Adrenal gland (tissue), 5 donors: ENCODE data around the gene PARD3B.

Source experiments
- CTCF ChIP-seq, 6 experiments: fragments of 450-650 bp in 4 of 6; fragments of 200-600 bp in 2 of 6; sonication (generic) in 1 of 6; IDR thresholded peaks; 1 replicate in 5 of 6; 2 replicates in 1 of 6; pipeline versions ENCODE4 v1.5.1 to v1.8.0; 2016 to 2021; ENCODE audit warnings: antibody characterized with exemption in 6 of 6, mild to moderate bottlenecking in 2 of 6, moderate library complexity in 1 of 6
- POLR2A ChIP-seq, 2 donors: fragments of 450-650 bp; IDR thresholded peaks; one replicate each; pipeline ENCODE4 v1.6.1; 2017; ENCODE audit warnings: antibody characterized with exemption in 2 of 2, mild to moderate bottlenecking in 2 of 2, moderate library complexity in 1 of 2
- donor health status: DM: no; HTN: no; CAD: no.

GRCh38 chr2:205141381-205141780, 596.1 kb downstream of the PARD3B start:
- no peak for TF ChIP-seq CTCF (IDR thresholded peaks at IDR 0.05)
- no peak for TF ChIP-seq POLR2A (IDR thresholded peaks at IDR 0.05)
